ENCODE results near the gene SNX14. TPM values are rescaled to one million over a fixed set of nuclear protein-coding genes. Genes with fewer than 3 reads are reported as not detected.

The SNX14 gene
- total RNA-seq, 1 experiment from 2014 or later: 85.0 TPM

- no peak overlapping the region for H3K4me3 ChIP-seq (ENCODE audit: low read depth, low read length)
- no peaks in the 10 kb centered on the region for H3K36me3 ChIP-seq (ENCODE audit: control insufficient read depth, insufficient read depth, low read length)
- H3K4me3 Mint-ChIP-seq (ENCODE audit: unreplicated experiment): no peak overlapping the region
- no peak for TF ChIP-seq CTCF (IDR thresholded peaks at IDR 0.05; ENCODE audit: insufficient read depth in 1 of 2, low read depth in 1 of 2, low read length in 1 of 2, severe bottlenecking in 1 of 2, unreplicated experiment in 1 of 2)
- no peaks in the 10 kb centered on the region for H3K27me3 Mint-ChIP-seq (ENCODE audit: insufficient read depth, unreplicated experiment)
- H3K27me3 ChIP-seq (replicated peaks; ENCODE audit: control insufficient read depth, insufficient read depth, low read length): no peaks in the 10 kb centered on the region
- peaks cover 23% of the 10 kb centered on the region for H3K9me3 Mint-ChIP-seq (ENCODE audit: unreplicated experiment)
- no peak for DNase-seq
- no peak overlapping the region for H3K27ac Mint-ChIP-seq (ENCODE audit: unreplicated experiment)
- ChIA-PET POLR2A (no interaction called here), CTCF (no interaction called here)
- peaks cover 19% of the 10 kb centered on the region for H3K36me3 Mint-ChIP-seq (ENCODE audit: insufficient read depth, unreplicated experiment)
- peaks cover 10% of the 10 kb centered on the region; the same call in 1 of the 2 replicates for H3K9me3 ChIP-seq
- intact Hi-C loops (cut with micrococcal nuclease; ENCODE audit: unreplicated experiment): no loop called here
- H3K4me1 Mint-ChIP-seq (ENCODE audit: low read depth, unreplicated experiment): no peaks in the 10 kb centered on the region
- BruUV-seq (replicated peaks): no TSS peak
- no peaks in the 10 kb centered on the region for H3K4me1 ChIP-seq
These were observed 96.8 kb downstream of the SNX14 start for GRCh38 chr6:85496856-85497255.

GRCh38 chr6:85496009-85496579 is 97.6 kb downstream of the SNX14 start:
- Mint-ChIP-seq H3K9me3 (ENCODE audit: unreplicated experiment) (peaks cover 23% of the 10 kb centered on the region), H3K4me3 (ENCODE audit: unreplicated experiment) (no peak overlapping the region), H3K27ac (ENCODE audit: unreplicated experiment) (no peak overlapping the region), H3K4me1 (ENCODE audit: low read depth, unreplicated experiment) (no peaks in the 10 kb centered on the region), H3K27me3 (ENCODE audit: insufficient read depth, unreplicated experiment) (no peaks in the 10 kb centered on the region), H3K36me3 (ENCODE audit: insufficient read depth, unreplicated experiment) (peaks cover 19% of the 10 kb centered on the region)
- Histone ChIP-seq H3K36me3 (ENCODE audit: control insufficient read depth, insufficient read depth, low read length) (no peaks in the 10 kb centered on the region), H3K9me3 (peaks cover 10% of the 10 kb centered on the region; the same call in 1 of the 2 replicates), H3K4me3 (ENCODE audit: low read depth, low read length) (no peak overlapping the region), H3K27me3 (replicated peaks; ENCODE audit: control insufficient read depth, insufficient read depth, low read length) (no peaks in the 10 kb centered on the region), H3K4me1 (no peaks in the 10 kb centered on the region)
- TF ChIP-seq CTCF (IDR thresholded peaks at IDR 0.05; ENCODE audit: insufficient read depth in 1 of 2, low read depth in 1 of 2, low read length in 1 of 2, severe bottlenecking in 1 of 2, unreplicated experiment in 1 of 2): no peak
- no TSS peak for BruUV-seq (replicated peaks)
- POLR2A ChIA-PET: no interaction called here
- intact Hi-C loops (cut with micrococcal nuclease; ENCODE audit: unreplicated experiment): no loop called here
- CTCF ChIA-PET: no interaction called here
- DNase-seq: no peak

- intact Hi-C loops (cut with micrococcal nuclease; ENCODE audit: unreplicated experiment): no loop called here
- H3K9me3 Mint-ChIP-seq (ENCODE audit: unreplicated experiment): peaks cover 23% of the 10 kb centered on the region
These were observed 98.8 kb downstream of the SNX14 start for GRCh38 chr6:85494547-85495536.

More at GRCh38 chr6:85494547-85495536, 98.8 kb downstream of the SNX14 start:
- Histone ChIP-seq H3K4me1 (no peaks in the 10 kb centered on the region), H3K4me3 (ENCODE audit: low read depth, low read length) (no peak overlapping the region), H3K9me3 (peaks cover 10% of the 10 kb centered on the region; the same call in 1 of the 2 replicates), H3K36me3 (ENCODE audit: control insufficient read depth, insufficient read depth, low read length) (no peaks in the 10 kb centered on the region), H3K27me3 (replicated peaks; ENCODE audit: control insufficient read depth, insufficient read depth, low read length) (no peaks in the 10 kb centered on the region)
- no peaks in the 10 kb centered on the region for H3K27me3 Mint-ChIP-seq (ENCODE audit: insufficient read depth, unreplicated experiment)
- ChIA-PET POLR2A (no interaction called here), CTCF (interaction anchor here (1.1 kb wide), 1 partner anchor 12 kb away, joined by 3 read pairs; no protein-coding TSS in a partner anchor)
- no peak overlapping the region for H3K4me3 Mint-ChIP-seq (ENCODE audit: unreplicated experiment)
- no peak for DNase-seq
- H3K27ac Mint-ChIP-seq (ENCODE audit: unreplicated experiment): no peak overlapping the region
- H3K4me1 Mint-ChIP-seq (ENCODE audit: low read depth, unreplicated experiment): no peaks in the 10 kb centered on the region
- BruUV-seq (replicated peaks): no TSS peak
- TF ChIP-seq CTCF (IDR thresholded peaks at IDR 0.05; ENCODE audit: insufficient read depth in 1 of 2, low read depth in 1 of 2, low read length in 1 of 2, severe bottlenecking in 1 of 2, unreplicated experiment in 1 of 2): no peak
- peaks cover 19% of the 10 kb centered on the region for H3K36me3 Mint-ChIP-seq (ENCODE audit: insufficient read depth, unreplicated experiment)
